ENCODE measurements around the gene F7.
"Not testable (repeated sequence)": the region's sequence is repeated elsewhere in the genome, so short reads cannot be mapped to it uniquely, and the experiment has no call there.

F7 gene

GRCh38 chr13:113073942-113074341 lies 31.6 kb upstream of the F7 start:
- DNase-seq, result no peak

DNA sequence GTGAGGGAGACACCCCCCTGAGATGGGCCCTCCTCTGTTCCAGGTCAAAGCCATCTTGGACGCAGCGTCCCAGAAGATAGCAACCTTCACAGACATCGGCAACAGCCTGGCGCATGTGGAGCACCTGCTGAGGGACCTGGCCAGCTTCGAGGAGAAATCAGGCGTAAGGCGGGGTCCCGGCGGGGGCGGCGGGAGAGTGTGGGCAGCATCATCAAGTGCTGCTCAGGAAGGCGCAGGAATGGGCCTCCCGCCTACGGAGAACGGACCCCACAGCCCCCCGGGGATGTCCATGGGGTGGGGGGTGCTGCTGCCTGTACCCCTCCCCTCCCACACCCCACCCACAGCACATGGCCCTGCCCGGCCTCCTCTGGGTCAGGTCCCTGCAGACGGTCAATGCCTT lies 31.2 kb upstream of the F7 start:
- no peak for DNase-seq

DNA sequence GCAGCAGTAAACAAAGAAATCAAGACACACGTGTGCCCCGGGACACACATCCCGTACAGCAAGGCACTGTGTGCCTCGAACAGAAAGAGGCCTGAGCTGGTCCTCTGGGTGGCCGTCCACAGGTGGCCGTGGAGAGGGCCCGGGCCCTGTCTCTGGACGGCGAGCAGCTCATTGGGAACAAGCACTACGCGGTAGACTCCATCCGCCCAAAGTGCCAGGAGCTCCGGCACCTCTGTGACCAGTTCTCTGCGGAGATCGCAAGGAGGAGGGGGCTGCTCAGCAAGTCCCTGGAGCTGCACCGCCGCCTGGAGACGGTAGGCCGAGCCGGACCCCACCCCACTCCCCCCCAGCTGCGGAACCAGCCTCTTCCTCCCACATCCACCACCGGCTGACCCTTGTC lies 30.7 kb upstream of the F7 start:
- no peak for DNase-seq

DNA sequence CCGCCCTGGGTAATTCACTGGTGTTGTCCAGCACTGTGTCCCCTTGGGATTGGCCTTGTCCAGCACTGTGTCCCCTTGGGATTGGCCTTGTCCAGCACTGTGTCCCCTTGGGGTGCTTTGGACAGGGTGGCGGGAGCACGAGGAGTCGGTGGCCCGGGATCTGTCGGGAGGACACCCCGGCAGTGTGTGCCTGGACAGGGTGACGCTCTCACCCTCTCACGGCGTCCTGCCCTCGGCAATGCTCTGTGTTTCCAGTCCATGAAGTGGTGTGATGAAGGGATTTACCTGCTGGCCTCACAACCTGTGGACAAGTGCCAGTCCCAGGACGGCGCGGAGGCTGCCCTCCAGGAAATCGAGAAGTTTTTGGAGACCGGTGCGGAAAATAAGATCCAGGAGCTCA lies 29.9 kb upstream of the F7 start:
- no peak for DNase-seq

DNA sequence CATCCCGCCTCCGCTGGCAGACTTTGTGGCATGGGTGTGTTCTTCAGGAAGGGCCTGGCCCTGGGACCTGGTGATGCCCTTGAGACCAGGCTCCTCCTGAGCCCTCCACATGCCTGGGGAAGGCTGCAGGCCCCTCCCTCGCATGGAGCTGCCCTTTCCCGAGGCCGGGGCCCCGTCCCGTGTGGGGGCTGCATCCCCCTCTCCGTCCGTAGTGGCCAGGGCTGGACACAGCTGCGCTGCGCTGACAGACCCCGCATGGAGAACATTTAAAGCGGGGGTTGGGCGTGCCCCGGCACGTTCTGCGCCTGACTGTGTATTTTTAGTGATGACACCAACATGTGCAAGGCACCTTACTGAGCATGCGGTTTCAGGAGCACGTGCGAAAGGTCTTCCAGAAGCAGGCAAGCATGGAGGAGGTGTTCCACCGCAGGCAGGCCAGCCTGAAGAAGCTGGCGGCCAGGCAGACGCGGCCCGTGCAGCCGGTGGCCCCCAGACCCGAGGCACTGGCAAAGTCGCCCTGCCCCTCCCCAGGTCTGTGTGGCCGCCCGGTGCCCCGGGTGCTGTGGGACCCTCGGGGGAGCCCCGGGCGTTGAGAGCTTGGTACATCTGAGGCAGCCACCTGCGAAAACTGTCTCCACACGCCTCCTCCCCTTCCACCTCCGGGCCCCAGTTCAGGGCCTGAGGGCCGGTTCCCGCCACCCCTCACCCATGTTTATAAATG lies 28.8 kb upstream of the F7 start:
- no peak for DNase-seq

DNA sequence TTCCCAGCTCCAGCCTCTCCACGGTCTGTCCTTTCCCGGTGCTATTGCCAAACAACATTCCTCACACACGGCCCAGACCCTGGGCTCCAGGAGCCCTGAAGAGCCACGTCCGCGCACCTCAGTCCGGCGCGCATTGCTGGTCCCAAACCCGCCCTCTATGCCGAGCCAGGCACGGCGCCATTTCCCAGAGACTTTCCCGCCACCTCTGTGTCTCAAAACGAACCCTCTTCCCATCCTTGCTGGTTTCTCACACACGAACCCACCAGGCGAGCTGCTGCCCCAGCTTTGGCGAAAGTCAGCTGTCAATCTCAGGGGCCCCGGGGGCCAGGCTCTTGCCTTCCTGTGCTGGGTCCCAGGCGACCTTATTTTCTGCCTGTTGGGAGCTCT lies 28.0 kb upstream of the F7 start:
- DNase-seq, result no peak

DNA sequence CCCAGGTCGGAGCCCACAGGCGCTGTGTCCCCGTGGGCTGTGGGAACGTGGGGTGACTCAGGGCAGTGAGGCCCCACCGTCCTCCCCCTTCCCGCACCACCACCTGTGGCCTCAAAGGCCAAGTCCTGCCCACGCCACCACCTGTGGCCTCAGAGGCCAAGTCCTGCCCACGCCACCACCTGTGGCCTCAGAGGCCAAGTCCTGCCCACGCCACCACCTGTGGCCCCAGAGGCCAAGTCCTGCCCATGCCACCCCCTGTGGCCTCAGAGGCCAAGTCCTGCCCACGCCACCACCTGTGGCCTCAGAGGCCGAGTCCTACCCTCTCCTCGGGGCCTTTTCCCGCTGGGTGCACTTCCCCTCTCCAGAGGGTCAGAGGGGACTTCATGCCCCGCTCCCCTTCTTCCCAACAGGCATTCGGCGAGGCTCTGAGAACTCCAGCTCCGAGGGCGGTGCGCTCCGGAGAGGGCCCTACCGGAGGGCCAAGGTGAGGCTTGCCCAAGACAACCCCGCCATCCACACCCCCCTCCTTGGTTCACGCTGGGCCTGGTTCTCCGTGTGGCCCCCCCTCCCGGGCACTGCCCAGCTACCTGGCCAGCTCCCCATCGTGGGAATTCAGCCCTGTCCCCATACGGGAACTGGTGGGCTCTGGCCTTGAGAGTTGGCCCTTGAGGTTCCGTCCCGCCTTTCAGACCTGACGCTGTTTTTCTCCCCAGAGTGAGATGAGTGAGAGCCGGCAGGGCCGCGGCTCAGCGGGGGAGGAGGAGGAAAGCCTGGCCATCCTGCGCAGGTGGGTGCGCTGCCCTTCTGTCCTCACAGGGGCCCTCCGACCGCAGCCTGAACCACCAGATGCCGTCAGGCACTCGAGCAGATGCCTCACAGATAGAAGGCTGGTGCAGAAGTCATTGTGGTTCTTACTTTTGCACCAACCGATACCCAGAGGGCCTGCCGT lies 27.4 kb upstream of the F7 start:
- no peak for DNase-seq

GRCh38 chr13:113078902-113079780 lies 26.4 kb upstream of the F7 start:
- DNase-seq, result no peak

GRCh38 chr13:113079781-113080080 lies 25.9 kb upstream of the F7 start:
- not testable (repeated sequence) for DNase-seq

DNA sequence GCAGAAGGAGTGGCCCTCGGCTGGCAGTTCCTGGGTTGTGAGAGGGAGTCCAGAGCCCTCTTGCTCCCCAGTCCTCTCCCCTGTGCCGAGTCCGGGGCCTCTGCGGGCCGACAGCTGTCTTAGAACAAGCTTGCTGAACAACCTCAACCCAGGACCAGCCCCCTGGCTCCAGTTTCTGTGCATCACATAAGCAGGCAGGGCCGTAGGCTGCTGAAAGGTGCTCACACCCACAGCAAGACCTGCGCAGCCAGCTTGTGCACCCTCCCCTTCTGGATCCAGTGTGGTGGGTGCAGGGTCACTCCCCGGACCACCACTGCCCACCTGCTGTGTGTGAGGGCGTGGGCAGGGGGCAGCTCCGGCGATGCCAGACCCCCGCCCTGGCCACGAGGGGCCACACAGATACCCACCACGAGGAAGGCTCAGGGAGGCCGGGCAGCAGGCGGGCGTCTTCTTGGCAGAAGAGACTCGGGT lies 25.2 kb upstream of the F7 start:
- no peak for DNase-seq

DNA sequence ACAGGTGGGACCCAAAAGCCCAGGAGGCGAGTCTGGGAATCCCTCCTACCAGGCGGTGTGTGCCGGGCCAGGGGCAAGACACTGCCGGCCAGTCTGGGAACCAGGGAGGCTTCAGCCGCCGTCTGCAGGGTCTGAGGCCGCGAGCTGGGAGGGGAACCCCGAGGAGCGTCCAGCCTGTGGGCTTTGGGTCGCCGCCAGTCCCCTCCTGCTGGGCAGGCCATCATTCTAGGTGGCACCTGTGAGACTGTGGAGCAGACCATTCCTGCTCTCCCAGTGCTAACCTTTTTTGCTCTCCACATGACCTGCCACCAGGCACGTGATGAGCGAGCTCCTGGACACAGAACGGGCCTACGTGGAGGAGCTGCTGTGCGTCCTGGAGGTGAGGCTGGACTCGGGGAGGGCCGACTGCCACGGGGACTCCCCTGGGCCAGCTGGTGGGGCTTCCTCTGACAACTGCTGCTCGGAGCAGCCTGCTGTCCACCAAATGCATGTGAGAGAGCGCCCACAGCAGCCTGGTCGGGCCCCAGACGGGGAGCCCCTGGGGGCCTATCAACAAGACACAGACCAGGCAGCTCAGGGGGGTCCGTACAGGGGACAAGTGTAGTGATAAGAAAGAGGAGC lies 24.6 kb upstream of the F7 start:
- DNase-seq, result no peak

- no peak for DNase-seq
Observed at GRCh38 chr13:113082198-113083021, 23.2 kb upstream of the F7 start.

DNA sequence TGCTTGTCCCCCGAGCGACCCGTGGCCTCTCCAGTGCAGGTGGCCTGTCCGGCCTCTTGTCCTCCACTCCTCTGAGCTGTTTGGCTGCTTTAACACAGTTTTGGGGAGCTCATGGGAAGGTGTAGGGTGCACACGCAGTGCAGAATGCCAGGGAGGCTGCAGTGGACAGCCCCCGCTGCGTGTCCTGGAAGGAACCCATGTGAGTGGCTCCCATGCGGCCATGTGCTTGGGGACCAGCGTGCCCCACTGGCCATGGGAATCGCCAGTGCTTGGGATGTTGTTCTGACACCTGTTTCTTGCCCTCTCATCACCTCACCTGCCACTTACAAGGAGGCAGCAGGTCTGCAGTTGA lies 22.6 kb upstream of the F7 start:
- no peak for DNase-seq

- DNase-seq, result no peak
Observed at GRCh38 chr13:113083402-113084061, 22.1 kb upstream of the F7 start.

DNA sequence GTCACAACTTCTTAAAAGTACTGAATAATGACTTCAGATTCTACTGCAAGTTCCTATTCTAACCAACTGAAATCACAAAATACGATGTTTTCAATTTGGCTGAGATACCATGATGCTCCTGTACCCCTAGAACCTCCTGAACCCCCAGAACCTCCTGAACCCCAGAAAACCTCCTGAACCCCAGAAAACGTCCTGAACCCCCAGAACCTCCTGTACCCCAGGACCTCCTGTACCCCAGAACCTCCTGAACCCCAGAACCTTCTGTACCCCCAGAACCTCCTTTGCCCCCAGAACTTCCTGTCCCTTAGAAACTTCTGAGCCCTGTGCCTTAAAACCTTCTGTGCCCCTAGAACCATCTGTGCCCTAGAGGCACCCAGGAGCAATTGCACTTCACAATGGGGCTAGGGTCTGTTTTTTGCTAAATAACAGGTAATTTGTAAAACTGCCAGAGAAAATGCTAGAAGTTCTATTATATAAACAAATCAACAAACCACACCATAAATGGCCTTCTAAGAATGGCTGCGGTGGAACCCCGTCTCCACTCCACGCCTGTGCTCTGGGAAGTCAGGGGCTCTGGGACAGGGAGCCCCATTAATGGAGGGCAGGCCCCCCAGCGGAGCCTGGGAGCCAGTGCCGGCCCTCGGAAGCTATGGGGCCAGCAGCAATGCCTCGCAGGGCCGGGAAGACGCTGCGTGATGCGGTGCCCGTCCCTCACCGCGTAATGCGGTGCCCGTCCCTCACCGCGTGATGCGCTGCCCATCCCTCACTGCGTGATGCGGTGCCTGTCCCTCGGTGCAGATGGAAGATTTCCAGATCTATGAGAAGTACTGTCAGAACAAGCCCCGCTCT lies 21.3 kb upstream of the F7 start:
- no peak for DNase-seq

GRCh38 chr13:113084943-113085540 lies 20.5 kb upstream of the F7 start:
- DNase-seq, result no peak

DNA sequence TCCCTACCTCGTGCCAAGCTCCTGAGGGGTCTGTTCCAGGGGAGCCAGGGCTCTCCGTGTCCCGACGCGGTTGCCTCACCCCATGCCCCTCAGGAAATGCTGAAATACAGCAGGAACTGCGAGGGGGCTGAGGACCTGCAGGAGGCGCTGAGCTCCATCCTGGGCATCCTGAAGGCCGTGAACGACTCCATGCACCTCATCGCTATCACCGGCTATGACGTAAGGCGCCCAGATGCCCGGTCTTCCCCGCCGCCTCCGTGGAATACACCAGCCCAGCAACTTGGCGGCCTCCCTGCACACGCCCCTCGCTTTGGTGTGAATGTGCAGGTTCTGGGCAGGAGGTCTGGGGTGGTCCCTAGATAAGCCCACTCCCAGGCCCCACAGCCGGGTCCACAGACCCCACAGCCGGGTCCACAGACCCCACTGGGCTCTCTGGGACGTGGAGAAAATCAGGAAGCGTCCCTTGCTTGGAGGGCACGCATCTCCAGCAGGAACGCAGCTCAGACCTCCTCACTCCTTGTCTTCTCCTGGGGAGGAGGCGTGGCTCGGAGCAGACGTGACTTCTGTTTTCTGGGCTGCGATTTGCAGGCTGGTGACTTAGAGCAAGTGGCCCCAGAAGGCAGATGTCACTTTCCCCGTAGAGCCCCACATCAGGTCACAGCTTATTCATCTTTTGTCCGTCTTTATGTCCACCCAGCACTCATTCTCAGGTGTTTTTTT lies 19.4 kb upstream of the F7 start:
- no peak for DNase-seq

DNA sequence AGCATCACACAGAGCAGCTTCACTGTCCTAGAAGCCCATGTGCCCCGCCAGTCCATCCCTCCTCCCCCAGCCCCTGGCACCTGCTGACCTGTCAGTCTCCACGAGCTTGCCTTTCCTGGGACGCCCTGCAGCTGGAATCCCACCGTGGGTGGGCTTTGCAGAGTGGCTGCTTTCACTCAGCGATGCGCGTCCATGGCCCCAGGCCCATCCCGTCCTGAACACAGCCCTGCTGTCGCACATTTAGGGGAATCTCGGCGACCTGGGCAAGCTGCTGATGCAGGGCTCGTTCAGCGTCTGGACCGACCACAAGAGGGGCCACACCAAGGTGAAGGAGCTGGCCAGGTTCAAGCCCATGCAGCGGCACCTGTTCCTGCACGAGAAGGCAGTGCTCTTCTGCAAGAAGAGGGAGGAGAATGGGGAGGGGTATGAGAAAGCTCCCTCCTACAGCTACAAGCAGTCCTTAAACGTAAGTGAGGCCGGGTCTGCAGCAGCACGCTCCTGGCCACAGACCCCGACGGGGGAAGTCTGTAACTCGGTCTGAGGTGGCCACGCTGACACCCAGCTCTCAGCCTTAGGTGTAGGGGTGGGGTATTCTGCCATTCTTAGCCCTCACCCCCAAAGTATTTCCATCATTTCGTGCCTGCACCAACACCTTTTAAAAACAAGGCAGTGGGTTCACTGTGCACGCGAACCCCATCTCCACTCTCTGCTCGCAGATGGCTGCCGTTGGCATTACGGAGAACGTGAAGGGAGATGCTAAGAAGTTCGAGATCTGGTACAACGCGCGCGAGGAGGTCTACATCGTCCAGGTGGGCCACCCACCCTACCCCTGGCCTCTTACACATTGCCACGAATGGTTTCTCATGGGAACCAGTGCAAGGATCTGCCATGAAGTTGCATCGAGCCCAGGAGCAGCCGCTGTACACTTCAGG lies 18.3 kb upstream of the F7 start:
- no peak for DNase-seq
